Endothelial cell of umbilical vein (primary cell): ENCODE measurements around the gene ENKUR. TPM values are rescaled to one million over a fixed set of nuclear protein-coding genes. Genes with fewer than 3 reads are reported as not detected.

Source experiments
- BruUV-seq: library from RNA; stranded (reverse); fragments of 400-500 nt; replicated peaks from 2 replicates; lab custom pipeline; 2021; lab: Mats Ljungman, UMichigan
- CTCF ChIA-PET: fragments of 300-600, 350-600 bp; sonication (Branson Sonifier 250); formaldehyde crosslinking; loops from one replicate; lab custom pipeline; 2021; ENCODE audit warnings: antibody characterized with exemption, inconsistent platforms; lab: Charles Lee
- POLR2A ChIA-PET: fragments of 300-600, 350-600 bp; sonication (Branson Sonifier 250); formaldehyde crosslinking; loops from one replicate; lab custom pipeline; 2021; ENCODE audit warnings: antibody characterized with exemption, inconsistent platforms; lab: Charles Lee
- DNase-seq: peaks from one replicate; pipeline ENCODE4 v3.0.0-alpha.2; 2011; ENCODE audit warnings: low read depth, low spot score
- FAIRE-seq: peaks from 2 replicates; lab custom pipeline; 2011; peaks lifted over from hg19 to GRCh38; lab: Jason Lieb, UNC
- H2AFZ ChIP-seq: 2 replicates; pipeline ENCODE4 v1.6.0; 2012; ENCODE audit warnings: low read depth, low read length, control low read depth, inconsistent platforms
- H3K27ac ChIP-seq: 2 replicates; pipeline ENCODE4 v1.5.1; 2011; ENCODE audit warnings: low read depth, mild to moderate bottlenecking, control low read depth, low read length, moderate library complexity; ENCODE audit not compliant: insufficient read depth
- H3K27me3 ChIP-seq, 2 experiments: 2 replicates each; pipeline versions ENCODE4 v1.6.0 to v1.6.1; 2011; ENCODE audit warnings: low read length in 2 of 2, mixed read lengths in 1 of 2; ENCODE audit not compliant: control insufficient read depth in 2 of 2, insufficient read depth in 2 of 2
- H3K36me3 ChIP-seq, 2 experiments: 2 replicates in 1 of 2; 3 replicates in 1 of 2; pipeline ENCODE4 v1.5.1; 2011; ENCODE audit warnings: low read length in 2 of 2, mild to moderate bottlenecking in 1 of 2, moderate library complexity in 1 of 2; ENCODE audit not compliant: control insufficient read depth in 2 of 2, insufficient read depth in 2 of 2; ENCODE audit errors: extremely low read depth in 1 of 2
- H3K4me1 ChIP-seq: 3 replicates; pipeline ENCODE4 v1.5.1; 2011; ENCODE audit warnings: mild to moderate bottlenecking, low read length; ENCODE audit not compliant: control insufficient read depth, insufficient read depth; ENCODE audit errors: extremely low read depth
- H3K4me2 ChIP-seq: 2 replicates; pipeline ENCODE4 v1.6.1; 2011; ENCODE audit warnings: low read length, control low read depth, mixed read lengths; ENCODE audit not compliant: insufficient read depth
- H3K4me3 ChIP-seq, 3 experiments: fragments of 200-600 bp in 1 of 3; sonication (generic), shearing (Covaris generic) in 1 of 3; replicated peaks in 1 of 3; 2 replicates each; pipeline ENCODE4 v1.5.1; 2011 to 2016; ENCODE audit warnings: control low read depth in 3 of 3, low read length in 3 of 3, mild to moderate bottlenecking in 2 of 3, inconsistent platforms in 1 of 3, low read depth in 1 of 3, moderate library complexity in 1 of 3; ENCODE audit not compliant: insufficient read depth in 1 of 3
- H3K79me2 ChIP-seq: 2 replicates; pipeline ENCODE4 v1.6.0; 2012; ENCODE audit warnings: low read length, inconsistent platforms; ENCODE audit not compliant: control insufficient read depth, insufficient read depth
- H3K9ac ChIP-seq: replicated peaks from 2 replicates; pipeline ENCODE3; 2011; ENCODE audit warnings: low read length, control low read depth; ENCODE audit not compliant: insufficient read depth; ENCODE audit errors: extremely low read depth
- H3K9me1 ChIP-seq: replicated peaks from 3 replicates; pipeline ENCODE4 v1.6.0; 2011; ENCODE audit warnings: mild to moderate bottlenecking, low read length; ENCODE audit not compliant: control insufficient read depth, insufficient read depth; ENCODE audit errors: extremely low read depth
- H3K9me3 ChIP-seq: replicated peaks from 2 replicates; pipeline ENCODE4 v1.5.1; 2012; ENCODE audit warnings: low read length, inconsistent platforms; ENCODE audit not compliant: control insufficient read depth, insufficient read depth
- H4K20me1 ChIP-seq: replicated peaks from 2 replicates; pipeline ENCODE3; 2011; ENCODE audit warnings: mild to moderate bottlenecking, low read length; ENCODE audit not compliant: control insufficient read depth, insufficient read depth; ENCODE audit errors: extremely low read depth
- EZH2 ChIP-seq: IDR thresholded peaks from 2 replicates; pipeline ENCODE4 v1.6.1; 2012; ENCODE audit warnings: borderline replicate concordance, low read depth, mild to moderate bottlenecking, moderate library complexity, low read length, inconsistent platforms; ENCODE audit not compliant: severe bottlenecking
- FOS ChIP-seq: IDR thresholded peaks from 2 replicates; pipeline ENCODE4 v1.6.1; 2011; ENCODE audit warnings: mild to moderate bottlenecking, low read length, moderate library complexity, borderline replicate concordance; ENCODE audit not compliant: insufficient read depth
- GATA2 ChIP-seq: IDR thresholded peaks from 2 replicates; pipeline ENCODE4 v1.7.0; 2011; ENCODE audit warnings: low read depth, mild to moderate bottlenecking, moderate library complexity, mixed read lengths, low read length; ENCODE audit not compliant: insufficient read length, insufficient read depth
- JUN ChIP-seq: IDR thresholded peaks from 2 replicates; pipeline ENCODE4 v1.6.1; 2011; ENCODE audit warnings: borderline replicate concordance, low read depth; ENCODE audit not compliant: insufficient read length, insufficient read depth
- MYC ChIP-seq: IDR thresholded peaks from one replicate; pipeline ENCODE4 v1.6.1; 2011; ENCODE audit warnings: mild to moderate bottlenecking, low read depth, low read length
- POLR2A ChIP-seq: IDR thresholded peaks from 2 replicates; pipeline ENCODE4 v1.6.1; 2012; ENCODE audit warnings: low read depth, mild to moderate bottlenecking, control low read depth, low read length
- POLR2AphosphoS5 ChIP-seq: IDR thresholded peaks from 2 replicates; pipeline ENCODE4 v1.6.1; 2012; ENCODE audit warnings: low read depth, mild to moderate bottlenecking, control low read depth, low read length, moderate library complexity; ENCODE audit not compliant: insufficient read depth
- dilution Hi-C: fragments of 300-500 bp; cut with MboI; formaldehyde crosslinking; loops from one replicate; pipeline ENCODE4 v1.15.0; 2019; ENCODE audit warnings: low sequenced_read_pairs; ENCODE audit not compliant: extremely low pct_ligation_motif_present
- intact Hi-C: fragments of 100-400 bp; cut with micrococcal nuclease; formaldehyde crosslinking; loops from one replicate; pipeline ENCODE4 v1.10.0; 2022
- polyA plus RNA-seq, 4 experiments: library from polyadenylated mRNA; depleted of rRNA in 3 of 4; stranded (reverse) in 3 of 4; unstranded in 1 of 4; fragments of >200 nt; gene quantifications; 2 replicates each; pipeline versions ENCODE4 v1.2.1 to v1.2.3, GENCODE V29; 2011 to 2012; ENCODE audit warnings: missing spikeins in 1 of 4
- total RNA-seq: library from RNA; stranded (reverse); gene quantifications from 2 replicates; pipeline ENCODE4 v1.2.3, GENCODE V29; 2021
- TF ChIP-seq, protein P1 (sequence below): IDR thresholded peaks from 2 replicates; pipeline ENCODE4 v1.6.1; 2011; ENCODE audit not compliant: insufficient read depth, insufficient read length
- TF ChIP-seq, protein P2 (sequence below), 2 donors: IDR thresholded peaks; 1 replicate in 1 of 2; 2 replicates in 1 of 2; pipeline ENCODE4 v1.5.1; 2011; ENCODE audit warnings: low read length in 2 of 2, mild to moderate bottlenecking in 2 of 2, moderate library complexity in 2 of 2, control low read depth in 1 of 2, inconsistent platforms in 1 of 2, low read depth in 1 of 2; ENCODE audit not compliant: insufficient read depth in 1 of 2; ENCODE audit errors: extremely low read depth in 1 of 2

Gene ENKUR
- total and polyA plus RNA-seq, 2 donors (not counting 3 experiments of a cell fraction or from before 2014, with no cell fraction given), result 0.07 to 0.35 TPM

DNA sequence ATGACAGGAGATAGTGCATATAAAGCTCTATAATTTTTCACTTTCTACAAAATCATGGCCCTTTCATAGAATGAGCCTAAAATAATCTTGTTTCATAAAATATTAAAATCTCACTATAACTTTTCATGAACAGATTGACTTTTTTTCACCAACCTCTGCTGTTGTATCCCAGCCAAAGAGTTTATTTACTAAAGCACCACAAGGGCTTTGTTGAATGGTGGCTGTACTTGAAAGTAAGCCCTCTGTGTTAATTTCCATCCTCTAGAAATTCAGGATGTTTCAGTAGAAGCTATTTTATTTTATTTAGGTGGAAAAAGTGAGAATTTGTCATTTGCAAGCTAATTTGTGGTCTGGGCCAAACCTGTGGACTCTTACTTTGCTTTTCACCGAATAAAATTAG, 30.7 kb upstream of the ENKUR start:
- Histone ChIP-seq H2AFZ (no peak overlapping the region), H3K9me3 (no peaks in the 10 kb centered on the region), H3K79me2 (no peaks in the 10 kb centered on the region), H3K27me3 (no peaks in the 10 kb centered on the region), H3K36me3 (no peaks in the 10 kb centered on the region), H3K4me3 (no peak overlapping the region), H3K27ac (no peak overlapping the region), H3K9me1 (no peaks in the 10 kb centered on the region), H3K9ac (no peak overlapping the region), H3K4me1 (peaks cover 2% of the 10 kb centered on the region), H3K4me2 (no peak overlapping the region), H4K20me1 (no peaks in the 10 kb centered on the region)
- ChIA-PET POLR2A (no interaction called here), CTCF (interaction anchor here (1.2 to 6.7 kb wide), 2 partner anchors 22 to 34 kb away, joined by 4 to 34 read pairs; no protein-coding TSS in a partner anchor)
- TF ChIP-seq, protein P1, sequence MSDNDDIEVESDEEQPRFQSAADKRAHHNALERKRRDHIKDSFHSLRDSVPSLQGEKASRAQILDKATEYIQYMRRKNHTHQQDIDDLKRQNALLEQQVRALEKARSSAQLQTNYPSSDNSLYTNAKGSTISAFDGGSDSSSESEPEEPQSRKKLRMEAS, result no peak
- TF ChIP-seq JUN (no peak), POLR2AphosphoS5 (no peak), FOS (no peak), GATA2 (no peak), MYC (no peak), POLR2A (no peak), EZH2 (no peak)
- TF ChIP-seq, protein P2, sequence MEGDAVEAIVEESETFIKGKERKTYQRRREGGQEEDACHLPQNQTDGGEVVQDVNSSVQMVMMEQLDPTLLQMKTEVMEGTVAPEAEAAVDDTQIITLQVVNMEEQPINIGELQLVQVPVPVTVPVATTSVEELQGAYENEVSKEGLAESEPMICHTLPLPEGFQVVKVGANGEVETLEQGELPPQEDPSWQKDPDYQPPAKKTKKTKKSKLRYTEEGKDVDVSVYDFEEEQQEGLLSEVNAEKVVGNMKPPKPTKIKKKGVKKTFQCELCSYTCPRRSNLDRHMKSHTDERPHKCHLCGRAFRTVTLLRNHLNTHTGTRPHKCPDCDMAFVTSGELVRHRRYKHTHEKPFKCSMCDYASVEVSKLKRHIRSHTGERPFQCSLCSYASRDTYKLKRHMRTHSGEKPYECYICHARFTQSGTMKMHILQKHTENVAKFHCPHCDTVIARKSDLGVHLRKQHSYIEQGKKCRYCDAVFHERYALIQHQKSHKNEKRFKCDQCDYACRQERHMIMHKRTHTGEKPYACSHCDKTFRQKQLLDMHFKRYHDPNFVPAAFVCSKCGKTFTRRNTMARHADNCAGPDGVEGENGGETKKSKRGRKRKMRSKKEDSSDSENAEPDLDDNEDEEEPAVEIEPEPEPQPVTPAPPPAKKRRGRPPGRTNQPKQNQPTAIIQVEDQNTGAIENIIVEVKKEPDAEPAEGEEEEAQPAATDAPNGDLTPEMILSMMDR (IDR thresholded peaks at IDR 0.05; ENCODE audit: extremely low read depth in 1 of 2, insufficient read depth in 1 of 2, low read depth in 1 of 2, low read length in 2 of 2), result no peak
- intact Hi-C loops (no loop called here), dilution Hi-C loops (no loop called here)
- DNase-seq (no peak), FAIRE-seq (no peak)
- no TSS peak for BruUV-seq
